Sigmoid colon (tissue), 7 donors: ENCODE measurements around the gene KRT74. TPM values are rescaled to one million over a fixed set of nuclear protein-coding genes. Genes with fewer than 3 reads are reported as not detected.

ENCODE experiments used
- DNase-seq: peaks from one replicate; pipeline ENCODE4 v3.0.0-alpha.2; 2019
- H3K27ac ChIP-seq, 4 donors: fragments of 200-600 bp; sonication (generic); one replicate each; pipeline ENCODE4 v1.5.1; 2016 to 2019; ENCODE audit warnings: mild to moderate bottlenecking in 1 of 4
- H3K27me3 ChIP-seq, 3 donors: fragments of 200-600 bp; sonication (generic); one replicate each; pipeline ENCODE4 v1.5.1; 2019; ENCODE audit warnings: mild to moderate bottlenecking in 1 of 3
- H3K36me3 ChIP-seq, 4 donors: fragments of 200-600 bp; sonication (generic); one replicate each; pipeline ENCODE4 v1.5.1; 2016 to 2019
- H3K4me1 ChIP-seq, 4 donors: fragments of 200-600 bp; sonication (generic); one replicate each; pipeline ENCODE4 v1.5.1; 2017 to 2019
- H3K4me3 ChIP-seq, 4 donors: fragments of 200-600 bp; sonication (generic); one replicate each; pipeline ENCODE4 v1.5.1; 2017 to 2019; ENCODE audit warnings: mild to moderate bottlenecking in 2 of 4, moderate library complexity in 1 of 4
- H3K9me3 ChIP-seq, 4 donors: fragments of 200-600 bp in 3 of 4; sonication (generic) in 3 of 4; one replicate each; pipeline versions ENCODE4 v1.5.1 to v1.6.1; 2013 to 2019
- CTCF ChIP-seq, 4 experiments: fragments of 450-650 bp in 3 of 4; fragments of 200-600 bp in 1 of 4; IDR thresholded peaks; one replicate each; pipeline ENCODE4 v1.5.1; 2016 to 2019; ENCODE audit warnings: antibody characterized with exemption in 4 of 4, mild to moderate bottlenecking in 3 of 4, moderate library complexity in 2 of 4
- EP300 ChIP-seq, 4 donors: sonication (generic); formaldehyde crosslinking; IDR thresholded peaks; one replicate each; pipeline ENCODE4 v1.6.1; 2017; ENCODE audit warnings: antibody characterized with exemption in 4 of 4
- POLR2A ChIP-seq, 2 donors: fragments of 450-650 bp; IDR thresholded peaks; one replicate each; pipeline ENCODE4 v1.6.1; 2016; ENCODE audit warnings: antibody characterized with exemption in 2 of 2, mild to moderate bottlenecking in 2 of 2, moderate library complexity in 2 of 2
- POLR2AphosphoS5 ChIP-seq, 4 donors: sonication (generic); formaldehyde crosslinking; IDR thresholded peaks; one replicate each; pipeline ENCODE4 v1.6.1; 2017; ENCODE audit warnings: antibody characterized with exemption in 4 of 4
- WGBS, 2 donors: extraction: QIAGEN DNeasy Blood & Tissue Kit; methylation state at CpG; one replicate each; pipeline ENCODE4 v1.1.7; 2013; 5-methylcytosine and 5-hydroxymethylcytosine counted together
- intact Hi-C: fragments of 100-400 bp; cut with DNase I; formaldehyde crosslinking; loops from one replicate; pipeline ENCODE4 v1.15.1; 2023
- polyA plus RNA-seq, 3 donors: library from polyadenylated mRNA; stranded (reverse); fragments of 200-250 nt; gene quantifications; one replicate each; pipeline ENCODE4 v1.2.3, GENCODE V29; 2013
- total RNA-seq, 4 donors: library from RNA; depleted of rRNA; stranded (reverse); fragments of >200 nt; gene quantifications; one replicate each; pipeline ENCODE4 v1.1.0, GENCODE V29; 2016
- donor health status: healthy with polysubstance abuse.
- donor health status: Bipolar disorder and iron deficiency.
- donor health status: healthy.

Gene KRT74
- total and polyA plus RNA-seq, 7 donors, result not detected

GRCh38 chr12:52608161-52608560, 34.5 kb upstream of the KRT74 start:
- no peaks in the 10 kb centered on the region for H3K36me3 ChIP-seq
- 74 to 78% methylated on average over 6 of the region's 6 CpGs for whole genome bisulfite sequencing, 2 donors
- no peak for DNase-seq
- peaks cover 0 to 28% (median 10%) of the 10 kb centered on the region in 3 donors for H3K27me3 ChIP-seq
- H3K27ac ChIP-seq, result no peak overlapping the region
- no peaks in the 10 kb centered on the region for H3K4me1 ChIP-seq
- intact Hi-C loops, result no loop called here
- no peaks in the 10 kb centered on the region for H3K9me3 ChIP-seq
- H3K4me3 ChIP-seq, result no peak overlapping the region
- TF ChIP-seq POLR2A (IDR thresholded peaks at IDR 0.05) (no peak), EP300 (IDR thresholded peaks at IDR 0.05) (no peak), POLR2AphosphoS5 (IDR thresholded peaks at IDR 0.05) (no peak), CTCF (IDR thresholded peaks at IDR 0.05) (no peak)

GRCh38 chr12:52607314-52607713, 33.7 kb upstream of the KRT74 start:
- Histone ChIP-seq H3K27me3 (peaks cover 0 to 37% (median 17%) of the 10 kb centered on the region in 3 donors), H3K4me3 (no peak overlapping the region), H3K9me3 (no peaks in the 10 kb centered on the region), H3K4me1 (no peaks in the 10 kb centered on the region), H3K27ac (no peak overlapping the region), H3K36me3 (no peaks in the 10 kb centered on the region)
- 50 to 69% methylated on average over 1 of the region's 1 CpG for WGBS, 2 donors
- no peak for TF ChIP-seq POLR2A (IDR thresholded peaks at IDR 0.05)
- TF ChIP-seq CTCF (IDR thresholded peaks at IDR 0.05), result no peak
- no peak for TF ChIP-seq POLR2AphosphoS5 (IDR thresholded peaks at IDR 0.05)
- no peak for TF ChIP-seq EP300 (IDR thresholded peaks at IDR 0.05)
- DNase-seq, result no peak
- intact Hi-C loops, result no loop called here

GRCh38 chr12:52606581-52607218, 33.1 kb upstream of the KRT74 start:
- intact Hi-C loops, result no loop called here
- H3K36me3 ChIP-seq, result no peaks in the 10 kb centered on the region
- H3K4me1 ChIP-seq, result no peaks in the 10 kb centered on the region
- WGBS, 2 donors, result 75 to 86% methylated on average over 7 of the region's 7 CpGs
- no peak for DNase-seq
- no peak overlapping the region for H3K4me3 ChIP-seq
- TF ChIP-seq POLR2AphosphoS5 (IDR thresholded peaks at IDR 0.05) (no peak), POLR2A (IDR thresholded peaks at IDR 0.05) (no peak), CTCF (IDR thresholded peaks at IDR 0.05) (no peak), EP300 (IDR thresholded peaks at IDR 0.05) (no peak)
- H3K27me3 ChIP-seq, result peaks cover 0 to 43% (median 20%) of the 10 kb centered on the region in 3 donors
- no peak overlapping the region for H3K27ac ChIP-seq
- H3K9me3 ChIP-seq, result no peaks in the 10 kb centered on the region

GRCh38 chr12:52606096-52606495, 32.5 kb upstream of the KRT74 start:
- DNase-seq, result no peak
- no peaks in the 10 kb centered on the region for H3K36me3 ChIP-seq
- TF ChIP-seq CTCF (IDR thresholded peaks at IDR 0.05) (no peak), POLR2AphosphoS5 (IDR thresholded peaks at IDR 0.05) (no peak), EP300 (IDR thresholded peaks at IDR 0.05) (no peak), POLR2A (IDR thresholded peaks at IDR 0.05) (no peak)
- H3K27ac ChIP-seq, result no peak overlapping the region
- no peaks in the 10 kb centered on the region for H3K9me3 ChIP-seq
- 84 to 85% methylated on average over 3 of the region's 3 CpGs for WGBS, 2 donors
- H3K4me1 ChIP-seq, result no peaks in the 10 kb centered on the region
- H3K27me3 ChIP-seq, result peaks cover 5 to 43% (median 21%) of the 10 kb centered on the region in 3 donors
- H3K4me3 ChIP-seq, result no peak overlapping the region
- intact Hi-C loops, result no loop called here

- intact Hi-C loops, result no loop called here
- H3K36me3 ChIP-seq, result no peaks in the 10 kb centered on the region
- peaks cover 9 to 43% (median 21%) of the 10 kb centered on the region in 3 donors for H3K27me3 ChIP-seq
- H3K9me3 ChIP-seq, result no peaks in the 10 kb centered on the region
- H3K4me3 ChIP-seq, result no peak overlapping the region
- no peak for TF ChIP-seq POLR2A (IDR thresholded peaks at IDR 0.05)
- no peak for TF ChIP-seq CTCF (IDR thresholded peaks at IDR 0.05)
- TF ChIP-seq EP300 (IDR thresholded peaks at IDR 0.05), result no peak
- no peak for TF ChIP-seq POLR2AphosphoS5 (IDR thresholded peaks at IDR 0.05)
- no peak overlapping the region for H3K27ac ChIP-seq
- no peaks in the 10 kb centered on the region for H3K4me1 ChIP-seq
- no peak for DNase-seq
- WGBS, 2 donors, result 93 to 94% methylated on average over 1 of the region's 1 CpG
Measured at GRCh38 chr12:52605542-52605941, 31.9 kb upstream of the KRT74 start.
